OCI-LY3 (cell line): Measurements from ENCODE around the gene PATJ.
"Not testable (repeated sequence)": the region's sequence is repeated elsewhere in the genome, so short reads cannot be mapped to it uniquely, and the experiment has no call there.

Source experiments
- H2AFZ ChIP-seq: fragments of 200-600, 300-600 bp; shearing (Covaris generic); 2 replicates; pipeline ENCODE4 v1.6.0; 2014; ENCODE audit warnings: antibody characterized with exemption, low read depth, low read length
- H3K27ac ChIP-seq: fragments of 200-600, 300-600 bp; sonication (generic); 2 replicates; pipeline ENCODE4 v1.5.1; 2014; ENCODE audit warnings: mild to moderate bottlenecking, low read length, moderate library complexity, mixed read lengths
- H3K27me3 ChIP-seq: fragments of 200-600, 300-600 bp; sonication (generic); 2 replicates; pipeline ENCODE4 v1.6.1; 2014; ENCODE audit warnings: low read depth, low read length, mixed read lengths
- H3K36me3 ChIP-seq: fragments of 200-600, 300-600 bp; sonication (generic); replicated peaks from 2 replicates; pipeline ENCODE3; 2014; ENCODE audit warnings: low read depth, low read length, mixed read lengths
- H3K4me1 ChIP-seq: fragments of 300-600, 200-600 bp; sonication (generic); 2 replicates; pipeline ENCODE4 v1.6.1; 2014; ENCODE audit warnings: low read length, mixed read lengths
- H3K4me2 ChIP-seq: fragments of 200-600, 300-600 bp; sonication (generic); 2 replicates; pipeline ENCODE4 v1.6.1; 2014; ENCODE audit warnings: low read length, mixed read lengths
- H3K4me3 ChIP-seq: fragments of 300-600, 200-600 bp; sonication (generic); 2 replicates; pipeline ENCODE4 v1.5.1; 2014; ENCODE audit warnings: antibody characterized with exemption, mild to moderate bottlenecking, low read length, moderate library complexity
- H3K79me2 ChIP-seq: fragments of 300-600, 200-600 bp; shearing (Covaris generic); 2 replicates; pipeline ENCODE4 v1.6.1; 2014; ENCODE audit warnings: mild to moderate bottlenecking, low read length, mixed read lengths
- H3K9ac ChIP-seq: fragments of 300-600, 200-600 bp; shearing (Covaris generic); 2 replicates; pipeline ENCODE4 v1.6.0; 2014; ENCODE audit warnings: mild to moderate bottlenecking, low read length, moderate library complexity
- H3K9me3 ChIP-seq: fragments of 200-600, 300-600 bp; shearing (Covaris generic); 2 replicates; pipeline ENCODE4 v1.6.1; 2014; ENCODE audit warnings: low read length, mixed read lengths; ENCODE audit not compliant: insufficient read depth
- H4K20me1 ChIP-seq: fragments of 200-600, 300-600 bp; sonication (generic); 2 replicates; pipeline ENCODE4 v1.6.1; 2016; ENCODE audit warnings: low read length, mixed read lengths; ENCODE audit not compliant: insufficient read depth
- EZH2phosphoT487 ChIP-seq: fragments of 200-600 bp; shearing (Covaris generic); IDR thresholded peaks from 2 replicates; pipeline ENCODE4 v1.6.1; 2018; ENCODE audit warnings: antibody characterized with exemption, mixed run types, low read depth
- TF ChIP-seq, protein P1 (sequence below): fragments of 200-600, 300-600 bp; sonication (generic); IDR thresholded peaks from 2 replicates; pipeline ENCODE4 v1.5.1; 2014; ENCODE audit warnings: antibody characterized with exemption, low read length, low read depth

Gene PATJ

DNA sequence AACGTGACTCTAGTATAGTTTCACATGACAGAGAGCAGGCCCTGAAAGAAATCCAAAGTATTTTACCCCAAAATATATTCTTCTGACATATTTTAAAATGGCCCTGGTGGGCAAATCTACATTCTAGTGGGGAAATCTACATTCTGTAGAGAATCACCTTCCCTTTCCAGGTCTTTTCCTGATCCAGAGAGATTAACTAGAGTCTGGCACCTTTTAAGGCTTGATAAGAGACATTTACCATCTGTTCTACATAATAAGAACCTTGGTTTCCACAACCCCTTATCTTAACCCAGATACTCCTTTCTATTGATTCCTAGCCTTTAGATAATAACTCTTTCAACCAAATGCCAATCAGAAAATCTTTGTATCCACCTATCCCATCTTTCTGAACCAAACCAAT lies 435.3 kb downstream of the PATJ start:
- Histone ChIP-seq H2AFZ (no peak overlapping the region), H3K27ac (no peak overlapping the region), H4K20me1 (no peaks in the 10 kb centered on the region), H3K4me3 (no peak overlapping the region), H3K4me2 (no peak overlapping the region), H3K79me2 (no peaks in the 10 kb centered on the region), H3K4me1 (no peaks in the 10 kb centered on the region), H3K9me3 (no peaks in the 10 kb centered on the region), H3K36me3 (no peaks in the 10 kb centered on the region), H3K9ac (no peak overlapping the region), H3K27me3 (no peaks in the 10 kb centered on the region)
- TF ChIP-seq, protein P1, sequence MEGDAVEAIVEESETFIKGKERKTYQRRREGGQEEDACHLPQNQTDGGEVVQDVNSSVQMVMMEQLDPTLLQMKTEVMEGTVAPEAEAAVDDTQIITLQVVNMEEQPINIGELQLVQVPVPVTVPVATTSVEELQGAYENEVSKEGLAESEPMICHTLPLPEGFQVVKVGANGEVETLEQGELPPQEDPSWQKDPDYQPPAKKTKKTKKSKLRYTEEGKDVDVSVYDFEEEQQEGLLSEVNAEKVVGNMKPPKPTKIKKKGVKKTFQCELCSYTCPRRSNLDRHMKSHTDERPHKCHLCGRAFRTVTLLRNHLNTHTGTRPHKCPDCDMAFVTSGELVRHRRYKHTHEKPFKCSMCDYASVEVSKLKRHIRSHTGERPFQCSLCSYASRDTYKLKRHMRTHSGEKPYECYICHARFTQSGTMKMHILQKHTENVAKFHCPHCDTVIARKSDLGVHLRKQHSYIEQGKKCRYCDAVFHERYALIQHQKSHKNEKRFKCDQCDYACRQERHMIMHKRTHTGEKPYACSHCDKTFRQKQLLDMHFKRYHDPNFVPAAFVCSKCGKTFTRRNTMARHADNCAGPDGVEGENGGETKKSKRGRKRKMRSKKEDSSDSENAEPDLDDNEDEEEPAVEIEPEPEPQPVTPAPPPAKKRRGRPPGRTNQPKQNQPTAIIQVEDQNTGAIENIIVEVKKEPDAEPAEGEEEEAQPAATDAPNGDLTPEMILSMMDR, result no peak
- TF ChIP-seq EZH2phosphoT487, result no peak

DNA sequence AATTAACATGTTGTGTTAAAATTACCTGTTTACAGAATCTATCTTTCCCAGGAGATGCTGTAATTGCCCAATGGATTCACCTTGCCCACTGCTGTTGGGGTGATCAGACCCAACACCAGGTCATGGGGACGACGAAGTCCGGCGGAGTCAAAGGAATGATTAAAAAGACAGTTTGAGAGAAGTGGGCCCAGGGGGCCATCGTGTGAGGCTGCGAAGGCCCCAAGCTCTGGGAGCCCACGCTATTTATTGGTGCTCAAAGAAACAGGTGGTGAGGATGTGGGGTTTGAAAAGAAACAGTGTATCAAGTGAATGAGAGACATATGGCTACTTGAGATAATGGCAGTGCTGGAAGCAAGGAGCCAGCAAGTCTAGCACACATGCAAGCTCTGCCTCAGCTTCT lies 436.1 kb downstream of the PATJ start:
- H3K27ac ChIP-seq, result no peak overlapping the region
- H3K9ac ChIP-seq, result no peak overlapping the region
- H3K9me3 ChIP-seq, result no peaks in the 10 kb centered on the region
- TF ChIP-seq, protein P1, result no peak
- TF ChIP-seq EZH2phosphoT487, result no peak
- H3K4me1 ChIP-seq, result no peaks in the 10 kb centered on the region
- no peak overlapping the region for H2AFZ ChIP-seq
- no peaks in the 10 kb centered on the region for H3K27me3 ChIP-seq
- H3K79me2 ChIP-seq, result no peaks in the 10 kb centered on the region
- no peaks in the 10 kb centered on the region for H3K36me3 ChIP-seq
- no peaks in the 10 kb centered on the region for H4K20me1 ChIP-seq
- no peak overlapping the region for H3K4me2 ChIP-seq
- H3K4me3 ChIP-seq, result no peak overlapping the region

DNA sequence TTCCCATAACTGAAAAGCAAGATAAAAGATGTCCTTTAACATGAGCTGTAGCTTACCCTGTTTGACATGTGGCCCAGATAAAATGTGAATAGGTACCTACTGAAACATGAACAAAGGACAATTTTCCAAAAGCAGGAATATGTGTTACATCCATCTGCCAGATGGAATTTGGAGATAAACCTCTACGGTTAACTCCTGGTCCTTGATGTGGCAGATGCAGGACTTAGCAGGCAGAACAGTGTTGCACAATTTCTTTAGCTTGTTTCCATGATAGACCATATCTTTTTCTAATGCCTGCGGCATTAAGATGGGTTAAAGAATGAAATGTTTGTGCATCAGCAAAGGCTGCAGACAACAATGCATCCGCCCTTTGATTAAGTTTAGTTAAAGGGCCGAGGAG lies 437.8 kb downstream of the PATJ start:
- not testable (repeated sequence) for H2AFZ ChIP-seq, H3K4me2 ChIP-seq, H3K27me3 ChIP-seq, H3K4me1 ChIP-seq, H3K4me3 ChIP-seq, H3K9me3 ChIP-seq, H3K9ac ChIP-seq, H3K79me2 ChIP-seq, H4K20me1 ChIP-seq, H3K27ac ChIP-seq, H3K36me3 ChIP-seq

DNA sequence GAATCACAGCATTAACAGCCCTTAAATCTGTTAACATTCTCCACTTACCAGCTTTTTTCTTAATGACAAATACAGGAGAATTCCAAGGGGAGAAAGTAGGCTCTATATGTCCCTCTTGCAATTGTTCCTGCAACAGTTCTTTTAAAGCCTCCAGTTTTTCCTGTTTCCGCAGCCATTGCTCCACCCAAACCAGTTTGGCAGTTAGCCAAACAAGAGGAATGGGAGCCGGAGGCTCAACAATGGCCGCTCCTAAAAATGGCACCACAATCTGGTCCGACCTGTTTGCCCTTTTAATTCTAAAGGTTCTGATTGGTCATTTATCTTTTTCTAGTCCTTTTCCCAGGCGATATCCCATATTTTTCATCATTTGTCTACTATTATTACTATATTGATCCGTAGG lies 438.4 kb downstream of the PATJ start:
- Histone ChIP-seq H4K20me1 (no peaks in the 10 kb centered on the region), H3K4me3 (no peak overlapping the region), H2AFZ (no peak overlapping the region), H3K27ac (no peak overlapping the region), H3K27me3 (no peaks in the 10 kb centered on the region), H3K9ac (no peak overlapping the region), H3K9me3 (no peaks in the 10 kb centered on the region), H3K36me3 (no peaks in the 10 kb centered on the region), H3K79me2 (no peaks in the 10 kb centered on the region), H3K4me2 (no peak overlapping the region), H3K4me1 (no peaks in the 10 kb centered on the region)
- no peak for TF ChIP-seq EZH2phosphoT487
- TF ChIP-seq, protein P1, result no peak

DNA sequence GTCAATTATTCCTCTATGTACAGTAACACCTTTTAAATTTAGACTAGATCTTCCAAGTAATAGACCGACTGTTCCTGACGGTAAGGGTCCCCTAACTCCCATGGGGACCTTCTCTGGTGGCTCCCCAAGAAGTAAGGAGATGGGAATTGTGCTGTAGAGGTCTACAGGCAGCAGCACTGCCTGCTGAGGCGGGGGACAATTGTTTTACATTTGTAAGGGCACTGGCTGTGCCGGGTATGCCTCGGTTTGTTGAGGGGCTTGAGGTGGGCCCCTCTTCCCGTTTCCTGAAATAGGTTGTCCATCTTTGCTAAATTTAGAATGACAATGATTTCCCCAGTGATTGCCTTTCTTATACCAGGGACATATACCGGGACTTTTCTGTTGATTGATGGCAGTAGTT lies 439.3 kb downstream of the PATJ start:
- H3K27ac ChIP-seq, result no peak overlapping the region
- no peaks in the 10 kb centered on the region for H3K9me3 ChIP-seq
- no peaks in the 10 kb centered on the region for H3K27me3 ChIP-seq
- no peak overlapping the region for H3K4me2 ChIP-seq
- no peaks in the 10 kb centered on the region for H3K4me1 ChIP-seq
- H2AFZ ChIP-seq, result no peak overlapping the region
- H3K36me3 ChIP-seq, result no peaks in the 10 kb centered on the region
- no peak overlapping the region for H3K9ac ChIP-seq
- no peaks in the 10 kb centered on the region for H4K20me1 ChIP-seq
- H3K4me3 ChIP-seq, result no peak overlapping the region
- TF ChIP-seq EZH2phosphoT487, result no peak
- TF ChIP-seq, protein P1, result no peak
- H3K79me2 ChIP-seq, result no peaks in the 10 kb centered on the region

DNA sequence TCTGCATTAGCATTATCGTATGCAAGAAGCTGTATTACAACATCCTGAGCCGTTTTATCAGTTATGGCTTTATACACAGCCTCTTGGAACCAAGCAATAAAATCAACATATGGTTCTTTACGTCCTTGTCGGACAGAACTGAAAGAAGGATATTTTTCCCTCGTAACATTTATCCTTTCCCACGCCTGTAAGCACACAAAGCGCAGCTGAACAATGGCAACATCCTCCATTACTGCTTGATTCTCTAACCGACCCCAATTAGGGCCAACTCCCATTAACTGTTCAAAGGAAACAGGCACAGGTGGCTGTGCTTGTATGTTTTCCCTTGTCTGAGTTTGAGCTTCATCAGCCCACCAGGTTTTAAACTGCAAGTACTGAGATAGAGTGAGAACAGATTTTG lies 439.9 kb downstream of the PATJ start:
- not testable (repeated sequence) for H3K9me3 ChIP-seq, H4K20me1 ChIP-seq, H3K4me3 ChIP-seq, H3K27me3 ChIP-seq, H3K4me1 ChIP-seq, H3K27ac ChIP-seq, H3K79me2 ChIP-seq, H3K9ac ChIP-seq, H2AFZ ChIP-seq, H3K36me3 ChIP-seq, H3K4me2 ChIP-seq
